GM18520 (cell line): ENCODE data around the gene LRRK2.
"Not testable (repeated sequence)": the region's sequence is repeated elsewhere in the genome, so short reads cannot be mapped to it uniquely, and the experiment has no call there.

Source experiments
- ATAC-seq: cut with Tn5 transposase; IDR thresholded peaks from one replicate; pipeline ENCODE4 v1.9.1; 2021; ENCODE audit not compliant: unreplicated experiment

LRRK2 gene

DNA sequence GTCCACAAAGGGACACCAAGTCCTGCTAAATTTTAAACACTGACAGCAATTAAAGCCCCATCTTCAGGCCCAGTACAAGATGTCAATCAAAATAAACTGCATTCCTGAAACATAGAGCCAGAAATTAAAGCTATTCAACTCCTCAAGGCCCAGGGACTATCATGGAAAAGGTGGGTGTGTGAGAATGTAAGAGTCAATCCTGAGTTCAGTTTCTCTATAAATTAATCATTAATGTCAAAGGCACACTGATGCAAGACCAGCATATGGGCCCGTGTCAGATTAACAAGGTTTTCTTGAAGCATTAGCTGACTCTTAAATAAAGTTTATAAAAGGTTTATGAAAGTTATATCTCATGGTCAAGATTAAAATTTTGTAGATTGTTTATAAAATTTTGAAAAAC lies 13.6 kb upstream of the LRRK2 start:
- not testable (repeated sequence) for ATAC-seq

DNA sequence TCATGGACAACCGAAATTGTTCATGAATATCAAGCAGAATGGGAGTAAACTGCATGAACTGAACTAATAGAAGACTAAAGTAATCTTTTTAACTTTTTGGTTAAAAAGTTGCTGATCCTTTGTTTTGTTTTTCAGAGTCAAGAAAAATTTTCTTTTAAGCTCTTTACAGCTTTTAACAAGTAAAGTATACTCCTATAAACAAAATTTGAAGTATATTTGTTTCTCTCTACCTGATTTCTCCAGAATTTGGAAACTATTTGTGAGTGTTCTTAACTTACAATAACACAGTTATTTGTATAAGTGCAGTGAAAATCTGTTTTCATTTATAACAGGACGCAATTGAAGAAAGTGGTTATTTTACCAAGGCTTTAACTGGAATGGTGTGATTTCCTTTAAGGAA lies 12.2 kb upstream of the LRRK2 start:
- ATAC-seq, result no peak

DNA sequence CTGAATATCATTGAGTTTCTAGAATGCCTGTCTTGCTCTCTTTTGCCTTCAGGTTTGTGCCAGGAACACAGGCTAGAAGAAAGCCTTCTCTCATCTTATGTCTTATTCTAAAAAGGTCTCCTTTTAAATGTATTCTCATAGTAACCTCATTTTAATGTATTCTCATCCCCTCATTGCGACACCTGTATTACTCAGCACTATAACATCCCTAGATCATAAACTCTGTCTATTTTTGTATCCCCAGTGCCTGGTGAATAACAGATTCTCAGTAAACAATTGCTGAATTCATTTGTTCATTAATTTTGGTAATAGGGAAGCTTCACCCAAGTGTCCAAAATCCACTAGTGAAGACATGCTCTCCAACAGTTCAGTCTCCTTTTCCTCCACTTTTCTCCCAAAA lies 8.8 kb upstream of the LRRK2 start:
- ATAC-seq, result no peak

DNA sequence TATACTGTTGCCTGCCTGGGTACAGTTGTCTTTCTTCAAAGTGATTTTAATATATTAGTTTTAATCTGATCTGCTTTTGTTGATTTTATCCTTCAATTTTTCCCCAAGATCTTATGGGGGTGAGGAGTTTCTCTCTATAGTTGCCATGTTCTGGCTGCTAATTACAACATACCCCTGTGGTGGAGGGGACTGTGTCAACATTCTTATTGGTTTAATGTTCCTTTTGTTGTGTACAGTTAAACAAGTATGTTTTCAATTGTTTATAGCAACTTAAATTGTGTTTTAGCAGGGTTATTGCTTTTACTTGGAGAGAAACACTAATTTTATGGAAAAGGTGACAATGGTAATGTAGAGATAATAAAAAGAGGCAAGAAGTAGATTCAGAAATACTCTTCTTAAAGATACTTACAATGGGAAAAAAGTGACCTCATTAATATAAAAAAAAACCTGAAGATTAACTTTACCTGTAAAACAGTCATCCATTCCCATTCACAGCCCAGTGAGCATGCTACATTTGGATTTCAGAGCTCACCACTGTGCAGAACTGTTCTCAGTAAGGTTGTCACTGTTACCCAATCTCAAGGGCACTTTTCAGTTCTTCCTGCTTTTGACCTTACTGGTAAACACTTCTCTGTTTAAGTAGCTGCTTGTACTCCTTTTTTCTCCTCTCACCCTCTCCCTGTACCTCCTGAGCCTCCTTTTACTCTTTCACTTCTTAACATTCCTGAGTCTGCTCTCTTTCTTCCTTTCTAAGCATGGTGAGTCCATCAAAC lies 8.1 kb upstream of the LRRK2 start:
- no peak for ATAC-seq

DNA sequence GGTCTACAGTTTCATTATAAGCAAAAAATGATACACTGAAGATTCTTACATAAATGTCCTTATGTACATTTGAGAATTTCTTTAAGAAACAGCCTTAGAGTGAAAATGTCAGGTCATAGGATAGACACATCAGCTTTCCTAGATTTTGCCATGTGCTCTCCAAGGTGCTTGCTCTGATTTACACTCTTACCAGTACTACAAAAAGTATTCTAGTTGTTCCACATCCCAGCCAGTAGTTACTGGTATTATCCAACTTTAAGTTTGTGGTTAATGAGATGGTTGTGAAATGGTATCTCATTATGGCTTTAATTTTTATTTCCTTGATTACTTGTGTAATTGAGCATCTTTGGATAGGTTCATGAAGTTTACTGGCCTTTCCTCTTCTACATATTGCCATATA lies 5.0 kb upstream of the LRRK2 start:
- no peak for ATAC-seq

DNA sequence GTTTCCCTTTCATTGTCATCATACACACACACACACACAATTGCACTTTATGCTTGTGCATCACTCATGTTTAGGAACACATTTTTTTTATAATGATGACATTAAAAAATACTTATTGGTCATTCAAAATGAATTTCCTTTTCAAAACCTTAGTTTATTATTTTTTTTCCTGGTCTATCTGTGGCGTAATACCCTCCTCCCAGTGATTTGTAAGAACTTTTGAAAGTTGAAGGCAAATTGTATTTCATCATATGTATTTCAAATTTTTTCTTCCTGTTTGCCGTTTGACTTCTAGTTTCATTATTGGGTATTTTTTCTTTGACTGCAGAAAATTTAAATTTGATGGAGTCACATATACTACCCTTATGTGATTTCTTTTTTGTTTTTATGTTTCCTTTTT lies 2.5 kb upstream of the LRRK2 start:
- ATAC-seq, result no peak

DNA sequence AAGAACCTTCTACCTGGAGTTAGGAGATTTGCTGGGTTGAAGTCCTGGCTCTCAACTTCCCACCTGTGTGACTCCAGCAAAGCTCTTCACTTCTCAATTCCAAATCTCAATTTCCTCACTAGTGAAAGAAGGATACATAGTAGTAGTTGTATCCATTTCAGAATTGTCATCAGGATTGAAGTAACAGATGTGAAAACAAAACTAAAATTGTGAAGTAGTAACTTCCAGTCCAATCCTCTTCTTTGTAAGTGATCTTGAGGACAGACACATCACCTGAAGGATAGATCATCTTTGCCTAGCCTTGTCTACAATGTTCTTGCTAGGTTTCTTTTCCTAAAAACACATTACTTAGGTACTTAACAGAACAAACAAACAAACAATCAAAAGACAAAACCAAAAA lies 1.2 kb upstream of the LRRK2 start:
- ATAC-seq, result no peak

DNA sequence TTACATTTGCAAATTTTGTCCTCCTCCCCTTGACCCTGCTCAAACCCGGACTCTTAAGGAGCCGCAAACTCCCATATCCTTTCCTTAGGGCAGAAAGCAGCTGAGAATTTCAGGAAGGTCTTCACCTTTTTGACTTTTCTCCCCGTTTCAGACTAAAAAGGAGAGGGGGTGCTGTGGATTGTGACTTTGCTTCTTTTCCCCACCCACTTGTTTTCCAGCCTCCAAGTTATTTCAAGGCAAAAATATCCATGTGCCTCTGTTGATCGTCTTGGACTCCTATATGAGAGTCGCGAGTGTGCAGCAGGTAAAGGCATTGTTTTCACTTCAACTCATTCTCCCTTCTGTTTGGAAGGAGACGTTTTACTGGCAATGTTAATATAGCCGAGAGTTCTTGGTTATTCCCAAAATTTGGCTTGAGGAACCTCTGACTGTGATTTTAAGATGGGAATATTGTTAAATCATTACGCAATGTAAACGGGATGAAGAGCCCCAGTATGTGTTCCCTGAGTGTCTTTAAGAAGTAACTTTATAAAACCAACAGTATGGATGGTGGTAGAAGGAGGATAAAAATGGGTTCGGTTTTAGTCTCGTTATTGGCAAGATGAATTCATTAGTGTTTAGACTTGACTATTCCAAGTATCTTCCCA lies 663 bp downstream of the LRRK2 start:
- ATAC-seq, result no peak

DNA sequence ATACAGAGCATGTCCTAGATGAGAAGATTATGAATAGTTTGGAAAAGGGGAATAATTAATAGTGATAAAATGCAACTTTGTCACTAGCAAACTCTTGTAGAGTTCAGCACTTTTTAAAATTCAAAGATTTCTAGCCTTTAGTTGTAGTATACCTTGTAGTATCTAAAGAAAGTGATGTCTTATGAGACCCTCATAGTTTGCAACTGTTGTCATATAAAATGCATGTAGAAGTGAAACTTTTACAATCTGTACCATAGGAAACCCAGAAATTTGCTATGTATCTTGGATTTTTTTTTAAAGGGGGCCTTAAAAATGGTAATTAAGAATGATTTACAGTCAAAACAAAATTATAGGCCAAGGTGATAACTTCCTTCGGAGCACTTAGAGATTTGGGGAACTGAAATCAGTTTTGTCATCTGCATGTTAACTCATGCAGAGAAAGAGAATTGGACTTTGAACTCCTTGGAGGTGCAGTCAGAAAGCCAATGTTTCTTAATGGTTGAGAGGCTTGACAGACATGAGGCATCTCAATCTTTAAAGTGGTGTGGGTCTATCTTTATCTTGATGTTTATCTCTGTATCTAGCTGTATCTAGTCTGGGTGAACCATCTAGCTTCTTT lies 1.3 kb downstream of the LRRK2 start:
- peak; percentile 43 for ATAC-seq

DNA sequence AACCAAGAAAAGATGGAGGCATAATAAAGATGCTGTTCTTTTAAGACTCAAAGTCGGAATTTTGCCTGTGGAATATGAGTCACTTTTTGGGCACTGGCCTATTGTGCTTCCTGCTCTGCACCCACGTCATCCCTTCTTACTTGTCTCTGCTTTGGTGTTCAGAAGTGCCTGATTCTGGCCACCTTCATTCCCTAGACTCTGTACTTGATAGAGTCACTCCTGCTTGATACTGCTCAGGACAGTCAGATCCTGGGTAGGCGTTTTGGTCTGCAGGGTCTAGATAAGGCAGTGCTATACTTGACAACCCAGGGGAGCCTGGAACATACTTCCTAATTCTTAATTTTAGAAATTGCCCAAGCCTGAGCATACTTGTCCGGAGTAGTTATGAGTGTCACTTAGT lies 1.9 kb downstream of the LRRK2 start:
- no peak for ATAC-seq

DNA sequence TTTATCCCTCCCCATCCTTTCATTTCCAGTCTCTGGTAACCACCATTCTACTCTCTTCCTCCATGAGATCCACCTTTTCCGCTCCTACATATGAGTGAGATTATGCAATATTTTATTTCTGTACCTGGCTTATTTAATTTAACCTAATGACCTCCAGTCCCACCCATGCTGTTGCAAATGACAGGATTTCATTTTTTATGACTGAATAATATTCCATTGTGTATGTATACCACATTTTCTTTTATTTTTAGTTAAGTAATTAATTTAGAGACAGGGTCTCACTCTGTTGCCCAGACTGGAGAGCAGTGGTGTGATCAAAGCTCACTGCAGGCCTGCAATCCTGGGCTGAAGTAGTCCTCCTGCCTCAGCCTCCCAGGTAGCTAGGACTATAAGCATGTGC lies 2.6 kb downstream of the LRRK2 start:
- ATAC-seq, result no peak

DNA sequence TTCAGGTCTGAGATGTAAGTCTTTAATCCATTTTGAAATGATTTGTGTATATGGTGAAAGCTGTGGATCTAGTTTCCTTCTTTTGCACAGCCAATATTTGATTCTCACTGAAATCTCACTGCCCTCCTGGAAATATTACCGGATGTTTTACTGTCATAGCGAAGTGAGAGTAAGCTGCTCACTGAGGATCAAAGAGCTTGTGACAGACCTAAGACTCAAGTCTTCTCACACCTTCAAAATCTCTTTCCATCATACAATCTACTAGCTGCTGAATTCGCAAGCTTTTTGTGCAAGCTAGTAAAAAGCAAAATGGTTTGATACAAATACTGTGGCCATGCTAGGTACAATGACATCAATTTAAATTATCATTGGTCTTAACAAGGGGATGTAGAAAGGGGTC lies 3.9 kb downstream of the LRRK2 start:
- ATAC-seq, result no peak

DNA sequence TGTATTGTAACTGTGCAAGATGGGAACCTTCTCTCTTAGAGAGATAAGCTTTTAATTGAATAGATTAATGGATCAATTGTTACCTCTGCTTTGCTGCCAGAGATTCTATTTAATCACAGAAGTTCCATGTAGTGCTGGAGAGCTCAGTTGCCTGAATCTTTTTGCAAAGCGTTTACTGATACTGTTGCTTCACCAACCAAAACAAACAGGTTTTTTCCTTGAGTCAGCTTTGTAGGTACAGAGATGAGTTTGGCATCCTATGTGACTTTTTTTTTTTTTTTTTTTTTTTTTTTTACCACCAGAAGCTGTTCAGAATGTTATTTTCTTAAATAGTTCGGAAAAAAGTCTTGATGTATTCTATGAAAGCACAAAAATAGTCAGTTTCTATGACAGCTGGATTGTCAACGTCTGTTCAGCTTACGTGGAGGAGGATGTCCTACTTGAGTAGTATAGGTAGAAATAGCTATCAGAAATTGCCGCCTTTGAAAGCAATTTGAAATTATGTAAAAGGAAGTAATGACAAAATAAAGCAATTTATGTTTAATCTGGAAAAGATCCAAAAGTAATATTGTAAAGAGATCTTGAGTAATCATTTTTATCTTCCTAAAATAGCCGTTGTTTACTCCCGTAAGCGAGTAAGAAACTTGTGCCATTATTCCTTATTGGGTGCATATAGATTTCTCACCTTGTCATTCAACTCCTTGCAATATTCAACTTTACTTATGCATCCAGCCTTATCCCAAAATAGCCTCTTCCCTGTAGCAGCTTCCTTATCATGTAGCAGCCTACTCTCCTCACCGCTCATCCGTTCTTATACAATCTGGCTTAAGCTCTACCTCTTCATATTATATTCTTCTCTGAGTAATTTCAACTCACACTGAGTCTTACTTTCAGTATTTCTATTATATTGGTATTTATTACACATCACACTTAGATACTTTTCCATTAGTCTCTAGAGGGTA lies 5.2 kb downstream of the LRRK2 start:
- peak; percentile 20 for ATAC-seq

DNA sequence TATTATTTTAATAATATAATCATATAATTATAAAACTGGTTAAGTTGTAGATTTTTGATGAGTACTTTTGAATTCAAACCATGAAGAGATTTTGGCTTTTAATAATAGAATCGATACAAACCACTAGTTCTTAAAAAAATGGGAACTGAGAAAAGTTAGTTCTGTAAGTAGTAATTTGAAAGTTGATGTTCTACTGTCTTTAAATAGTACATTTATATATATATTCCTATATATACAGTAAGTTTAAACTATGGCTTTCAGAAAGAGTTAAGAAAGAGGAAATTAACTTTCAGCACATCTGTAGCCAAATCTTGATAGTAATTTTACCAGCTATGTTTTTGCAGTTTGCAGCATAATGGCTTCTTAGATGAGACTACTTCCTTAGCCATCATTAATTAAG lies 7.8 kb downstream of the LRRK2 start:
- no peak for ATAC-seq

DNA sequence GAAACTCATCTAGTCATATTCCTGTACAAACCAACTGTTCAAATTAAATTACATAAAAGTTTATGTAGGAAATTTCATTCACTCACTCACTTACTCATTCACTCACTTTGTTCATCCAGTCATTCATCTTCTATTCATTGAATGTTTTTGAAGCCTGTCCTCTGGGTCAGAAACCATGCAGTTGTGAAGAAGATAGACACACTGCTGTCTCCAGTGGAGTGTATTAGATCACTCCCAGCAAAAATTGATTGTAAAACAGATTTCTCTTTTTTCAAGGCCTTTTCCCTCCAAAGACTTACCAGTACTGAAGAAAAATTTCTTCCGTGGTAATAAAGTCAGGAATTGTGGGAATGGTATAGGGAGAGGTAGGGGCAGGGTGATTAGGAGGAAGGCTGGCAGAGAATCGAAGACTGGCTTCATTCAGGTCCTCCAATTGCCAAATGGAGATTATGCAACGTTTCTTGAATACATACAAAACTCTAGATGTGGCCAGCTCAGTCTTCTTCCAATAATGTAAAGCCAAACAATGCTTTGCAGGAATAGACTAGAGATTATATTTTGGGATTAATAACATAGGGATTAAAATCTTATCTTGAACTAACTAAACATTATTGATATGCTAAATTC lies 9.1 kb downstream of the LRRK2 start:
- no peak for ATAC-seq

DNA sequence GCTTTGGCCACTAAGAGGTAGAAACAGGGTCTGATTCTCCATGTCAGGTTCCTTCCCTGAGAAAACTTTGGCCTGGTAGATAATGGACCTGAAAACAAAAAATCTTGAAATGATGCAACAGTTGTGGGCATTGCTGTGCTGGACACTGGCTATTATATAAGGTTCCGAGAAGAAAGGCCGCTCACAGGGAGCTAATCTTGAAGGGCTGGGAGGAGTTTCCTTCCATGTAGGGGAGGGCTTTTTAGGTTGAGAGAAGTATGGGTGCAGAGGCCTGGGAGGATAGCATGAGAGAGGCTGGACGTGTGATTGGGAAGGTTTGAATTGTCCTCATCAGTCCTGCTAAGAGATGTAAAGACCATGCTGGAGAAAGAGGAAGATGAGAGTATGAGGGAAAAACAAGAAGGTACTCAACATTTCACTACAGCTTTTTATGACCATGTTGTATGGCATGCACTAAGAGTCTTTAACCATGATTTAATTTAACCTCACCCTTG lies 11.6 kb downstream of the LRRK2 start:
- ATAC-seq, result no peak

DNA sequence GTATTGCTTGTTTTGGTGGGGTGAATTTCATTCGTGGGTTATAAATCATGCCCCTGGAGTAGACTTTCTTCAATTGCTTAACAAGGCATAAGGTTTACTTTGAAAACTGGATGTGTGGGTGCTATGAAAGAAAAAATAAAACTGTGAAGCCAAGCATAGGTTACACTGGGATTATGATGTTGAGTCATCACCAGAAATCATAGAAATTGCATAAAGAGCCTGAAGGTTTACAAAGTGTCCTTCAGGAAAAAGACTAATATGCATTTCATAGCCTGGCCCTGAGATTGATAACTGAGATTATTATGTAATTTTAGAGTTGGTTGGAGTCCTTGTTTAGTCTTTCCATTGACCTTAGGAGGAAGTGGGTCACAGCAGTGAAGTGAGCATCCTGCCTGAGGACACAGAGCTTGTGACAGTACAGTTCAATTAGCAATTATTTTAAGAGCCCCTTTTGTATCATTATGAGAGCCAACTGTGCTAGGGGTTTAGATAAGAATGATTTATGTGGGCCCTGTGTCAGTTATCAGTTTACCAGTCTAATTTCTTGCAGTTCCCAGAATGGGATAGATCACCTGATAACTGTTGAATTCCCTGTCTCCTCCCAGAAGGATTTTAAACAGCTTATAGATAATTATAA lies 13.6 kb downstream of the LRRK2 start:
- no peak for ATAC-seq

DNA sequence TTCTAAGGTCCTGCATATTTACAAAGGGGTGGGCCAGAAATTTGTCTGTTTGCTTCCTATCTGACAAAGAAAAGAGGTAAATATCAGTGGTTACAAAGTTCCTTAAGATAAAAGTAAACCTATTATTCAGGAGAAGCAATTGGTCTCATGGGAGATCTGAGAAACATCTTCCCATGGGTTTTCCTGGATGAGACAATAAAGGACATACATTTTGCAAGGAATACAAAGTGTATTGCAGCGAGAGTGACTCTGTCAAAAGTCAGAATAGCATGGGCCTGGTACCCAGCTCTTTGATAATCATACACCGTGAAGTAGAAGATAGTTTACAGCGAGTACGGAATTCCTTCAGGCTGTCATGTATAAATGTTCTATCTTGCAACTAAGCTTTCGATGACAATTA lies 14.2 kb downstream of the LRRK2 start:
- ATAC-seq, result no peak

DNA sequence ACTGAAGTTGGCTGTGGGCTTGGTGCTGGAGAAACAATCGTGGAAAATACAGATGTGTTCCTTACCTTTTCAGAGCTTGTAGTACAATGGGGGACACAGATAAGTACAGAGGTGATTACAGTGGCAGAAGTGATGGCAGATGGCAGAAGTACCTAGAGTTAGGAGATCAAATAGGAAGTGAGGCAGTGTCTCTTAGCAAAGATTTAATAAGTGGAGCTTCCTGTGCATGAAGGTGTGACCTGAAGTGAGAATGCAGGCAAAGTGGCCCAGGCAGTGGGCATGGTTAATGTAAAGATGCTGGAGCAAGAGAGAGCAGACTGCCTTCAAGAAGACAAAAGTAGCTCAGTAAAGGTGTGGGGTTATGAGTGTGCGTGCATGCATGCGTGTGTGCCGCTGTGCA lies 16.0 kb downstream of the LRRK2 start:
- peak; percentile 49 for ATAC-seq

DNA sequence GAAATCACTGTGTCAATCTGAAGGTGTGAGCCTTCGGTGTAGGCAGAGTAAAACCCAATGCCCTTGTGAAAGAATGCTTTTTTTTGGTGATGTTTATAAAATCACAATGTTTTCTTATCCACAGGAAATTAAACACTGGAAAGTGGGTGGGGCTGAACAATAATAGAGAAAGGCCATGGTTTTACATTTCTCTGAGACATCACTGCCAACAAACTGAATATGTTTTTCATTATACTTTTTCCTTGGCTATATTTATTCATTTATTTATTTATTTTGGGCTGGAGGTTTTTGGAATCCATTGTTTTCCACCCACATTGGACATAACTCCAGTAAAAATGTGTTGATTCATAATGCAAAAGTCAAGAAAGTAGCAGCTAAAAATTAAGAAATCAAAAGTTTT lies 16.9 kb downstream of the LRRK2 start:
- ATAC-seq, result no peak
